Keratinocyte (primary cell): Measurements from ENCODE around the gene RHOB. TPM values are rescaled to one million over a fixed set of nuclear protein-coding genes. Genes with fewer than 3 reads are reported as not detected.

Experiments
- DNase-seq: peaks from one replicate; pipeline ENCODE4 v3.0.0-alpha.2; 2011; ENCODE audit warnings: low read depth, missing footprints, low spot score
- FAIRE-seq: peaks from 2 replicates; lab custom pipeline; 2011; peaks lifted over from hg19 to GRCh38; lab: Jason Lieb, UNC
- H2AFZ ChIP-seq: 2 replicates; pipeline ENCODE4 v1.6.0; 2012; ENCODE audit warnings: low read length, control low read depth, inconsistent platforms; ENCODE audit not compliant: control insufficient read depth
- H3K27ac ChIP-seq: 2 replicates; pipeline ENCODE4 v1.5.1; 2011; ENCODE audit warnings: low read length; ENCODE audit not compliant: control insufficient read depth, insufficient read depth
- H3K27me3 ChIP-seq: 3 replicates; pipeline ENCODE4 v1.6.0; 2011; ENCODE audit warnings: low read length; ENCODE audit not compliant: control insufficient read depth, insufficient read depth; ENCODE audit errors: extremely low read depth
- H3K36me3 ChIP-seq, 2 experiments: 2 replicates in 1 of 2; 3 replicates in 1 of 2; pipeline ENCODE4 v1.5.1; 2011; ENCODE audit warnings: low read length in 2 of 2, mild to moderate bottlenecking in 1 of 2; ENCODE audit not compliant: control insufficient read depth in 2 of 2, insufficient read depth in 2 of 2; ENCODE audit errors: extremely low read depth in 1 of 2
- H3K4me1 ChIP-seq: 3 replicates; pipeline ENCODE4 v1.5.1; 2011; ENCODE audit warnings: low read length; ENCODE audit not compliant: control insufficient read depth, insufficient read depth; ENCODE audit errors: extremely low read depth
- H3K4me2 ChIP-seq: 3 replicates; pipeline ENCODE4 v1.6.0; 2011; ENCODE audit warnings: low read depth, low read length; ENCODE audit not compliant: control insufficient read depth, insufficient read depth; ENCODE audit errors: extremely low read depth
- H3K4me3 ChIP-seq, 3 experiments: fragments of 200-600 bp in 1 of 3; sonication (generic) in 1 of 3; 2 replicates in 2 of 3; 3 replicates in 1 of 3; pipeline ENCODE4 v1.5.1; 2011 to 2016; ENCODE audit warnings: low read length in 3 of 3, mild to moderate bottlenecking in 3 of 3, control low read depth in 2 of 3, inconsistent platforms in 1 of 3, low read depth in 1 of 3, mixed read lengths in 1 of 3, mixed run types in 1 of 3, moderate library complexity in 1 of 3; ENCODE audit not compliant: control insufficient read depth in 2 of 3, insufficient read depth in 2 of 3; ENCODE audit errors: extremely low read depth in 1 of 3
- H3K79me2 ChIP-seq: 2 replicates; pipeline ENCODE4 v1.6.0; 2012; ENCODE audit warnings: low read length; ENCODE audit not compliant: control insufficient read depth, insufficient read depth
- H3K9ac ChIP-seq: 3 replicates; pipeline ENCODE4 v1.6.0; 2011; ENCODE audit warnings: low read length; ENCODE audit not compliant: control insufficient read depth, insufficient read depth; ENCODE audit errors: extremely low read depth
- H3K9me1 ChIP-seq: 3 replicates; pipeline ENCODE4 v1.6.0; 2011; ENCODE audit warnings: low read length; ENCODE audit not compliant: control insufficient read depth, insufficient read depth; ENCODE audit errors: extremely low read depth
- H3K9me3 ChIP-seq: 2 replicates; pipeline ENCODE4 v1.5.1; 2012; ENCODE audit warnings: low read depth, low read length; ENCODE audit not compliant: control insufficient read depth
- H4K20me1 ChIP-seq: 3 replicates; pipeline ENCODE4 v1.6.0; 2011; ENCODE audit warnings: low read length; ENCODE audit not compliant: control insufficient read depth, insufficient read depth; ENCODE audit errors: extremely low read depth
- CTCF ChIP-seq, 3 experiments: IDR thresholded peaks in 1 of 3; conservative IDR thresholded peaks in 1 of 3; optimal IDR thresholded peaks in 1 of 3; 2 replicates in 2 of 3; 3 replicates in 1 of 3; pipeline versions ENCODE3 to v1.5.1; 2011; ENCODE audit warnings: low read length in 3 of 3, mild to moderate bottlenecking in 3 of 3, moderate library complexity in 2 of 3, control low read depth in 1 of 3, inconsistent platforms in 1 of 3; ENCODE audit not compliant: insufficient read depth in 2 of 3; ENCODE audit errors: extremely low read depth in 1 of 3
- EZH2 ChIP-seq: IDR thresholded peaks from one replicate; pipeline ENCODE4 v1.6.1; 2012; ENCODE audit warnings: inconsistent platforms, mild to moderate bottlenecking, low read length, moderate library complexity
- dilution Hi-C: fragments of 300-500 bp; cut with MboI; formaldehyde crosslinking; loops from one replicate; pipeline ENCODE4 v1.7.0; 2020; ENCODE audit warnings: low sequenced_read_pairs; ENCODE audit not compliant: extremely low pct_ligation_motif_present
- polyA plus RNA-seq, 5 experiments: library from polyadenylated mRNA; depleted of rRNA in 3 of 5; stranded (reverse) in 3 of 5; stranded (forward) in 1 of 5; unstranded in 1 of 5; fragments of >200 nt; gene quantifications; 1 replicate in 1 of 5; 2 replicates in 3 of 5; 3 replicates in 1 of 5; pipeline versions ENCODE4 v1.2.1 to v1.2.3, GENCODE V29; 2011 to 2012; ENCODE audit warnings: missing spikeins in 2 of 5, low read depth in 1 of 5, low replicate concordance in 1 of 5

The RHOB gene
- polyA plus RNA-seq, 1 donor (not counting 4 experiments of a cell fraction or from before 2014, with no cell fraction given): 23.6 TPM

- dilution Hi-C loops: no loop called here
- no peak overlapping the region for H3K4me3 ChIP-seq
- no peak for DNase-seq
- H3K27ac ChIP-seq: no peak overlapping the region
- no peak for TF ChIP-seq CTCF (optimal IDR thresholded peaks at IDR 0.05 in 1 of 3, IDR thresholded peaks at IDR 0.05 in 1 of 3, conservative IDR thresholded peaks at IDR 0.05 in 1 of 3; ENCODE audit: extremely low read depth in 1 of 3, insufficient read depth in 2 of 3, low read length in 3 of 3)
- TF ChIP-seq EZH2: no peak
- peaks cover 9% of the 10 kb centered on the region for H3K4me1 ChIP-seq
- no peaks in the 10 kb centered on the region for H4K20me1 ChIP-seq
- no peaks in the 10 kb centered on the region for H3K9me1 ChIP-seq
- no peak overlapping the region for H3K9ac ChIP-seq
- no peak overlapping the region for H2AFZ ChIP-seq
- H3K9me3 ChIP-seq: no peaks in the 10 kb centered on the region
- H3K4me2 ChIP-seq: no peak overlapping the region
- no peaks in the 10 kb centered on the region for H3K27me3 ChIP-seq
- no peak for FAIRE-seq
- no peaks in the 10 kb centered on the region for H3K79me2 ChIP-seq
- no peaks in the 10 kb centered on the region for H3K36me3 ChIP-seq
Observed at GRCh38 chr2:20494241-20494640, 47.4 kb downstream of the RHOB start.

DNA sequence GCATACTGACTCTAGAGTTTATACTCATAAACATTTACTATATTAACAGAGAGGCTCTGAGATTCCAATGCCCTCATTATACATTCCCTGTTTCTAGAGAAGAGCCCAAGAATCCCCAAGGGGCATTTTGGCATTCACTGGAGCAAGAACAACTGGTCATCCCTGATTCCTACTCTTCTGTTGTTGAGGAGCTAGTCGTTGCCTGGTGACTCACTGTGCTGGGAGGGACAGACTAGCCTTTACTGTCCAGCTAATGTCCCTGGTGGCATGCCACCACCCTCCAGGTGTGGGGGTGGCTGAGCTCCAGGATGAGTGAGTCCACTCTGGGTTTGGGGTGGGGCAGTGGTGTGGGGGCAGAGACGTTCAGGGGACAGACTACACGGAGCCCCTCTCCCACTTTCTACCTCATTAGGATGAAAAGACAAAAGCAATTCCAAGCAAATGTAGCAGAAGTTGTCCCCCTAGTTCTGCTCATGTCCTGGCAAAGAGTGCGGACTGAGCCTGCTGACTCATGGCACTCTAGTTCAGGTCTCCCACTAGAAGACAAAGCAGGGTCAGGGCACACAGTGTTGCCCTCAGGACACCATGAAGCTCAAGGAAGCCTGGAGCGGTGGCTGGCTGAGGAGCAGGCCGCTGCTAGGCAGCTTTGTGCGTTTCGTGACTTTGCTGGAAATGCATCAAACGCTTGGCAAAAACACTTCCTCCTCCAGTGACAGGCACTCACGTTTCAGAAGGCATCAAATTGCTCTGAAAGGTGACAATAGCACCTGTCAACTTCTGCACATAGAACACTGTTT, 49.4 kb downstream of the RHOB start:
- peaks cover 3% of the 10 kb centered on the region for H3K4me1 ChIP-seq

More for the DNA sequence above, 49.4 kb downstream of the RHOB start:
- Histone ChIP-seq H3K27ac (no peak overlapping the region), H3K4me3 (no peak overlapping the region), H3K4me2 (no peak overlapping the region), H4K20me1 (no peaks in the 10 kb centered on the region), H3K36me3 (no peaks in the 10 kb centered on the region), H3K9me1 (no peaks in the 10 kb centered on the region), H3K27me3 (no peaks in the 10 kb centered on the region), H3K79me2 (no peaks in the 10 kb centered on the region), H2AFZ (no peak overlapping the region), H3K9me3 (no peaks in the 10 kb centered on the region), H3K9ac (no peak overlapping the region)
- no peak for DNase-seq
- FAIRE-seq: no peak
- TF ChIP-seq CTCF (optimal IDR thresholded peaks at IDR 0.05 in 1 of 3, IDR thresholded peaks at IDR 0.05 in 1 of 3, conservative IDR thresholded peaks at IDR 0.05 in 1 of 3; ENCODE audit: extremely low read depth in 1 of 3, insufficient read depth in 2 of 3, low read length in 3 of 3): no peak
- no peak for TF ChIP-seq EZH2
- dilution Hi-C loops: no loop called here
